ENCODE measurements around the gene PPP1R15B.

GRCh38 chr1:204432708-204433107 is 21.1 kb upstream of the PPP1R15B start:
- no peak for TF ChIP-seq CTCF (IDR thresholded peaks at IDR 0.05)
- TF ChIP-seq POLR2A (IDR thresholded peaks at IDR 0.05) = no peak

Data from heart left ventricle (tissue), 13 donors.